ENCODE measurements around the gene TSNAXIP1.
"Not testable (repeated sequence)": the region's sequence is repeated elsewhere in the genome, so short reads cannot be mapped to it uniquely, and the experiment has no call there.

Gene TSNAXIP1

DNA sequence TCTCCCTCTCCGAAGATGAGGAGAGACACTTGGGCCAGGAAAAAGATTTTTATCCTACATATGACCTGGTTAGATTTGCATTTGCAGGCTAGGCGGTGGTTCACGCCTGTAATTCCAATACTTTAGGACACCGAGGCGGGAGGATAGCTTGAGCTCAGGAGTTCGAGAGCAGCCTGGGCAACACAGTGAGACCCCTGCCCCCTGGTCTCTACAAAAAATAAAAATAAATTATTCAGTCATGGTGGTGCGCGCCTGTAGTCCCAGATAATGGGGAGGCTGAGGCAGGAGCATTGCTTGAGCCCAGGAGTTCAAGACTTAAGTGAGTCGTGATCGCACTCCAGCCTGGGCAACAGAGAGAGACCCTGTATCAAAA, 27.5 kb downstream of the TSNAXIP1 start:
- no peak for DNase-seq

DNA sequence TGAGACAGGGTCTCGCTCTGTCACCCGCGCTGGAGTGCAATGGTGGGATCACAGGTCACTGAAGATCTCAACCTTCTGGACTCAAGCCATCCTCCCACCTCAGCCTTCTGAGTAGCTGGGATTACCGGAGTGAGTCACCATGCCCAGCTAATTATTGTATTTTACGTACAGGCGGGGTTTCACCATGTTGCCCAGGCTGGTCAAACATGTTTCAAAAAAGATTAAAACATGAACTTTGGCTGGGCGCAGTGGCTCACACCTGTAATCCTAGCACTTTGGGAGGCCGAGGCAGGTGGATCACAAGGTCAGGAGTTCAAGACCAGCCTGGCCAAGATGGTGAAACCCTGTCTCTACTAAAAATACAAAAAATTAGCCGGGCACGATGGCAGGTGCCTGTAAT, 30.5 kb downstream of the TSNAXIP1 start:
- not testable (repeated sequence) for DNase-seq

DNA sequence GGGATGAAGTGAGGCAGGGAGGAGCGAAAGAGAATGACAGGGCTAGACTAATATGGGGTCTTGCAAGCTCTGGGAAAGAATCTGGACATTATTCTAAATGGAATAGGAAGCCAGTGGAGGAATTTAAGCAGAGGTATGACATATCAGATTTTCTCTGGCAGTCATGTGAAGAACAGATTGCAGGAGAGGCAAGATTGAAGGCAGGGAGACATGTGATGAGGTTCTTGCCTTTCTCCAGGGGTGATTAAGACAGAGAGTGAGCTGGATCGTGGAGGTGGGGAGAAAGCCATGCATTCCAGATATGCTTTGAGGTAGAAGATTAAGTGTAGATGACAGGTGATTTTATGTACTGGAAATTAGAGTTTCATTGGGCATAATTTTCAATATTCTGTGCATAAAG, 31.1 kb downstream of the TSNAXIP1 start:
- DNase-seq: no peak

DNA sequence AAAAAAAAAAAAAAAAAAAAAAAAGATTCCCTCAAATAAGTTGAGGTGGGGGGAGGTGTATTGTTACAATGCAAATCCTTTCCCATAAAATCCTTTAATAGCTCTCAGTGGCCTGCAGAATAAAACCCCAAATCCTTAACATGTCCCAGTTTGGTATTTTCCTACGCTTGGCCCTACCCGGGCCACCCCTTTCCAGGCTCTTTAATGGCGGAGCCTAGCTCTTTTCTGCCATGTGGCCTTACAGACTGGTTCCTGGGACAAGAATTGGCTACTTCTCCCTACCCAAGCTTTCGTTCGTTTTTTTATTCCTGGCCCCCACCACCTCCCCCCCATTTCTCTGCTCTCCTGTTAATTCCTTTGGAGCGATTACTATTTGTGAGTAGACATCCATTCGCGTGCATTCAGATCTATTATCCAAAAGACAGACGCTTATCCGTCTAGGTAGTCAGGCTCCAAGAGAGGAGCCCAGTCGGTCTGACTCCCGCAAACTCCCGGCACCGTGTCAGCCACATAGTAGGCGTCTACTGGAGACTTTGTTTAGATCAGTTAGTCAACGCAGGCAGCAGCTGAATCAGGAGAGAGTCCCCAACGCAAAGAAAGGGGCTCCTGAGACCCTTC, 34.6 kb downstream of the TSNAXIP1 start:
- no peak for DNase-seq

DNA sequence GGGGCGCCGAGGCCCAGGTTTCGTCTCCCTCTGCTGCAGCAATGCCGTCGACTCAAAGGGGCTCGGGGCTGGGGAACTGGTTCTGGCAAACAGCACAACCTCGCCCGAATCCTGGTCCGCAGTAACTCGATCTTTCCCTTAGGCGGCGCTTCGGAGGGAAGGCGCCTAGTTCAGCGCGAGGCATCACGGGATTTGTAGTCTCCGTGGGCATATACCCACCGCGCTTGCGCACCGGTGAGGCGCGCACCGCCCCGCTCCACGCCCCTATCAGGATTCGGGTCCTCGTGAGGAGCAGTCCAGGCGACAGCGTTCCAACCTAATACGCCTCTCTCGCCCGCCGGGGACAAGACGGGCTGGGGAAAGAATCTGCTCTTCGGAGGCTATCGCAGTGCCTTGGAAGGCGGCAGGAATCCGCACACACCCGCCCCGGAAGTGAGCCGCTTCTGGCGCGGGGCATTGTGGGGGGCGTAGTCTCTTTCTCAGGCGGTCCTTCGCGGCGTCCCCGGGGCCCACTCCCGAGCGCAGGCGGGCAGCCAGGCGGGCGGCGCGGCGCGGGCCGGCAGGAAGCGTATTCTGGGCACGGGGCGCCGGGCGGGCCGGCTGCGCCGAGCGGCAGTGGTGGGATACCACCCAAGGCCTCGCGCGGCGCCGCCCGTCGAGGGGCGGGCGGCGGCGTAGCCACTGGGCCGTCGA, 35.3 kb downstream of the TSNAXIP1 start, which contains the start of gene THAP11:
THAP11 (plus strand) TSS at position 505 of the 693 bp plus-strand sequence. CDS start 235 bp downstream, outside the sequence.
- DNase-seq: peak; percentile 92

DNA sequence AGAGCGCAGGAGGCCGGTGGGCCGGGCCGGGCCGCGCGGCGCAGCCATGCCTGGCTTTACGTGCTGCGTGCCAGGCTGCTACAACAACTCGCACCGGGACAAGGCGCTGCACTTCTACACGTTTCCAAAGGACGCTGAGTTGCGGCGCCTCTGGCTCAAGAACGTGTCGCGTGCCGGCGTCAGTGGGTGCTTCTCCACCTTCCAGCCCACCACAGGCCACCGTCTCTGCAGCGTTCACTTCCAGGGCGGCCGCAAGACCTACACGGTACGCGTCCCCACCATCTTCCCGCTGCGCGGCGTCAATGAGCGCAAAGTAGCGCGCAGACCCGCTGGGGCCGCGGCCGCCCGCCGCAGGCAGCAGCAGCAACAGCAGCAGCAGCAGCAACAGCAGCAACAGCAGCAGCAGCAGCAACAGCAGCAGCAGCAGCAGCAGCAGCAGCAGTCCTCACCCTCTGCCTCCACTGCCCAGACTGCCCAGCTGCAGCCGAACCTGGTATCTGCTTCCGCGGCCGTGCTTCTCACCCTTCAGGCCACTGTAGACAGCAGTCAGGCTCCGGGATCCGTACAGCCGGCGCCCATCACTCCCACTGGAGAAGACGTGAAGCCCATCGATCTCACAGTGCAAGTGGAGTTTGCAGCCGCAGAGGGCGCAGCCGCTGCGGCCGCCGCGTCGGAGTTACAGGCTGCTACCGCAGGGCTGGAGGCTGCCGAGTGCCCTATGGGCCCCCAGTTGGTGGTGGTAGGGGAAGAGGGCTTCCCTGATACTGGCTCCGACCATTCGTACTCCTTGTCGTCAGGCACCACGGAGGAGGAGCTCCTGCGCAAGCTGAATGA, 36.0 kb downstream of the TSNAXIP1 start:
- DNase-seq: peak; percentile 60

DNA sequence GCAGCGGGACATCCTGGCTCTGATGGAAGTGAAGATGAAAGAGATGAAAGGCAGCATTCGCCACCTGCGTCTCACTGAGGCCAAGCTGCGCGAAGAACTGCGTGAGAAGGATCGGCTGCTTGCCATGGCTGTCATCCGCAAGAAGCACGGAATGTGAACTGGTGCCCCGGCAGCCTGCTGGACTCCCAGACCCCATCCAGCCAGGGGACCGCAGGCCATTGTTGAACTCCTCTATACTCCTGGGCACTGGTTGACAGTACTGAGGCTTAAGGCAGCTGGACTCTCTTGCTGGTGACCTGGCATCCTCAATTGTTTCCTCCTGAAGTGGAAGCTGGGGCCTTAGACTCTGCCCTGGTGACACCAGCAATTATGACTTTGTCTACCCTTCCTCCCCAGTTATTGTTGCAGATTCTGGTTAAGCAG, 36.7 kb downstream of the TSNAXIP1 start:
- no peak for DNase-seq

DNA sequence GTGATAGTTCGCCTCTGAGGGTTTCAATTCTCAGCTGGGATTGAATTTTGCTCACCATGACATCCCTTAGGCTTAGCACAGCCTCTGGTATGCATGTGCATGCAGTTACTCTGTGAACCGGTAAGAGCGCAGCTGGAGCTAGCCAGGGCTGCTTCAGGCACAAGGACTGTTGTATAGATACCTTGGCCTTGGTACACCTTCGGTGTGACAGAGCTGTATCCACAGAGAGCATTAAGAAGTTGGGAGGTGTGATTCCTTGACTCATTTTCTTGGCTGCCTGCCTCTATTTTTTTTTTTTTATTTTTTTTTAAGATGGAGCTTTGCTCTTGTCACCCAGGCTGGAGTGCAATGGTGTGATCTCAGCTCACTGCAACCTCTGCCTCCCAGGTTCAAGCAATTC, 37.8 kb downstream of the TSNAXIP1 start:
- no peak for DNase-seq

DNA sequence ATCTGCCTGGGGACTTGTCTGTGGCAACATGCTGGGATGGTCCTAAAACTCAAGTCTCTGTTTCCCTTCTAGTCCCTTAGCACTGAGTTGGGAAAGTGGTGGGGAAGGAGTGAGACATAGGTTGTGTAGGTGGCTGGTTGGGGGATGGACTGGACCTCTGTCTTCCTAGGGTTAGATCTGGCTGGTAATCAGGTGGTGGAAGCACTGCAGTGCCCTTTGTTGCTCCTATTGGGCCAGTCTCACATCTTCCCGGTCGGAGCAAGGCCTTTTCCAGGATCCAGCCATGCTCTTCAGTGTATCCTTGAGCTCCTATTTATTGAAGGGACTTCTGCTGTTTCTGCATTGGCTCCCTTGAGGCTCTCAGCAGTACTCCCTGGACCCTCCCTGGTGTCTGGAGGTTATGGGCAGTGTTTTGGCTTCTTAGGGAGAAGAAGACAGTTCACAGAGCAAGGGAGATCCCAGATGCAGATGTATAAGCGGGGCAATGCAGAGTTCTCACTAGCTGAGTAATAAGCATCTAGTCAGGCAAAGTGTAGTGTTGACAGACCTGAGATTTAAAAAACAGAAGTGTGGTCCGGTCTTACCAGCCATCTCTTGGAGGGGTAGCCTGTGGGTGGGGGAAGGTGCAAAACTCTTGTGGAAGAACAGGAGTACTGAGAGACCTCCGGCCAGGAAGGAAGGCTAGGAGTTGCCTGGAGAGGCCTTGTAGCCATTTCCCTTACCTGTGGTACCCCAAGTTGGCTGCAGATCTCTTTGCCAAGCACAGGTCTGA, 38.8 kb downstream of the TSNAXIP1 start:
- DNase-seq: no peak

DNA sequence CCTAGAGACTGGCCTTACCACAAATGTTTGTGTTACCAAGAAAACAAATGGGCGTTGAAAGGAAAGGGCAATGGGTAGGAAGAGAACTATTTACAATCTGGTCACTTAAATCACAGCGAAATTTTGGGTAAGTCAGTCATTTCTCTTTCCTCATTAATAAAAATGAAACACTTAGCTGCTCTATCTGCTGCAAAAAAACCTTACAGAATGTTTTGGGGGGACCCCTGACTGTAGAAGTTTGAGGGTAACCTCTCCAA, 39.3 kb downstream of the TSNAXIP1 start:
- no peak for DNase-seq

DNA sequence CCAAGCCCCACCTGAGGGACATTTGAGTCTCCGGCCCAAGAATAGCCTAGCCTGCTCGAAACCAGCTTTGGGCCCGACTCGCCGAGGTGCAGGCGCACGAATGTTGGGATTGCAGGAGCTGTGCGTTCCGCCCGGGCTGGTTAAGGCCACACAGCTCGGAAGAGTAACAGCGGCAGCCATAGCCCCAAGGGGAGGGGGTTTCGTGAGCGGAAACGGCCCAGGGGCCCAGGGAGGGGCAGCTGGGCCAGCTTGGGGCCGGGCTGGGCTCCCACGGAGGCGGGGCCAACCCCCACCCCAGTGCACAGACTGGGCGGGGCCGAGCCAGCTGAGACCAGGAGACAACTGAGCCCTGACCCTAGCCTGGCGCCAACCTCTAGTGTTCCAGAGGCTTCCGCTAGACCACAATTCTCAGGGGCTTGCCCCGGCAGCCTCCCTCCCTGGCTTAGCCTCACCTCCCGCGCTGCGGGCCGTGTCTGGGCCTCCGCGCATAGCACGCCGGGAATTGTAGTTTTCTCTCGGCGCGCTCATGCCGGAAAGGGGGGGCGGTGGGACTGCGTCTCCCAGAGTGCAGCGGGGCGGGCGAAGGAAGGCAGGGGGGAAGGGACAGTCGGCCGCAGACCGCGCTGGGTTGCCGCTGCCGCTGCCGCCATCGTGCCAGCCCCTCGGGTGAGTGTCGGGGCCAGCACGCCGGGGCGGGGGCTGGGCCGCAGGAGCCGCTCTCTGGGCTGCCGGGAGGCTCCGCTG, 39.8 kb downstream of the TSNAXIP1 start, which contains the start of gene NUTF2:
NUTF2 (plus strand) TSS at position 614 of the 744 bp plus-strand sequence. CDS start 18,198 bp downstream, outside the sequence.
- peak; percentile 95 for DNase-seq

DNA sequence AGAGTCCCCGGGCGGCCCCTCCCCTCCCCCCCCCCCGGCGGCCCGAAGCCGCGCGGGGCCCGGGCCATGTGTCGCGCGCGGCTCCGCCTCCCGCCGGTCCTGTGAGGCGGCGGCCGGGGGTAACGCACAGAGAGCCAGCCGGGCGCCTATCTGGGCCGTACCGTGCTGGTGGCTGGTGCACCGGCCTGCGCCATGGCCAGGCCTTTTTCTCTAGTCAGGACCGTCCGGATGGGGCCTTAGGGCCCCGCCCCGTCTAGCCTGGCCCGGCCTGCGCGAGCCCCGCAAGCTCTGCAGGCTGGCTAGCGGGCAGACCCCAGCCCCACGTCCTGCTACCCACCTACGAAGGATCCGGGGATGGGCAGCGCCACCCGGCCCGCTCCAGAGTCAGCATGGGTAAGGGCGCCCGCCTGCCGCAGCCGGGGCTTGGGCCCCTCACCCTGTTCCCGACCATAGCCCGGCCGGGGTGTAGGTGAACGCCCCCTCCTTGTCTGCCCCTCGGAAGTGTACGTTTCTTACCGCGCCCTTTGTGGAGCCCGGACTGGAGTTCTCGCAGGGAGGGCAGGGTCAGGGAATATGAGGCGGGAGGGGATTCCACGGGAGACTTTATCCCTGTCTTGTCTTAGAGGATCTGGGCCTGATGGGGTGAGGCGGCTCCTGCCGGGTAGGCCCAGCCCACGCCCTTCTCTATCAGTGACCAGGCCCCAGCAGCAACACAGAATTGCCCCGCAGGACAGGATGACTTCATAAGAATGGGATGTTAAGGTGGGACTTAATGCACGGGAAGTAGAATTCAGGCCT, 40.6 kb downstream of the TSNAXIP1 start, which contains the start of gene CENPT:
CENPT (minus strand) TSS at position 630 of the 798 bp plus-strand sequence. CDS start 13,834 bp downstream, outside the sequence.
- DNase-seq: no peak

DNA sequence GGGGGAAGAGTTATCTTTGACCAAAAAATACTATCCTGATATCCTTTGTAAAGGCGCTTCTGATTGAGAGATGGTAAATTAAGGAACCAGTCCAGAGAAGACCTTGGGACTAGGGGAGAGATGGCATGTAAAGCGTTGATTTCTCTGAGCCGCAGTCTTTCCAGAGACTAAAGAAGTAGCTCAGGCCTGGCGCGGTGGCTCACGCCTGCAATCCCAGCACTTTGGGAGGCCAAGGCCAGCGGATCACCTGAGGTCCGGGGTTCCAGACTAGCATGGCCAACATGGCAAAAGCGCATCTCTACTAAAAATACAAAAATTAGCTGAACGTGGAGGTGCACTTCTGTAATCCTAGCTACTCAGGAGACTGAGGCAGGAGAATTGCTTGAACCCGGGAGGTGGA, 41.4 kb downstream of the TSNAXIP1 start:
- DNase-seq: no peak

DNA sequence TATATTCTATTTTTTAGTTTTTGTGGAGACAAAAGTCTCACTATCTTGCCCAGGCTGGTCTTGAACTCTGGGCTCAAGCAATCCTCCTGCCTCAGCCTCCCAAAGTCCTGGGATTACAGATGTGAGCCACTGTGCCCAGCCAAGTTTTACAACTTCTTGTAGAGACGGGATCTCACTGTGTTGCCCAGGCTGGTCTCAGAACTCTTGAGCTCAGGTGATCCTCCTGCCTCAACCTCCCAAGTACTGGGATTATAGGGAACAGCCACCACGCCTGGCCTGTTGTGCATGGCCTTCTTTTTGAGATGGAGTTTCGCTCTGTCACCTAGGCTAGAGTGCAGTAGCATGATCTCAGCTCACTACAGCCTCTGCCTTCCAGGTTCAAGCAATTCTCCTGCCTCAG, 47.0 kb downstream of the TSNAXIP1 start:
- DNase-seq: no peak

DNA sequence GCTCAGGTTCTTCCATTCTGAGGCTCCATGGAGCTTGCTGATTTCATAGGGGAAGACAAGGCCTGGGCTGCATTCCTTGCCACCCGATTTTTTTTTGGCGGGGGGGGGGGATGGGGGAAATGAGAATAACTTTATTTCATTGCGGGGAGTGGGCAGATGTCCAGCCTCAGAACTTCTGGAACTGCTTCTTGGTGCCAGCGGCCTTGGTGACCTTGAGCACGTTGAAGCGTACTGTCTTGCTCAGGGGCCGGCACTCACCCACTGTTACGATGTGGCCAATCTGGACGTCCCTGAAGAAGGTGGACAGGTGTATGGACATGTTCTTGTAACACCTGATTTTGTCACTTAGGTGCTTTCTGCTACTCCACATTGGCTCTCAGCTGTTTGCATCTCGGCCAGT, 49.1 kb downstream of the TSNAXIP1 start:
- DNase-seq: no peak

DNA sequence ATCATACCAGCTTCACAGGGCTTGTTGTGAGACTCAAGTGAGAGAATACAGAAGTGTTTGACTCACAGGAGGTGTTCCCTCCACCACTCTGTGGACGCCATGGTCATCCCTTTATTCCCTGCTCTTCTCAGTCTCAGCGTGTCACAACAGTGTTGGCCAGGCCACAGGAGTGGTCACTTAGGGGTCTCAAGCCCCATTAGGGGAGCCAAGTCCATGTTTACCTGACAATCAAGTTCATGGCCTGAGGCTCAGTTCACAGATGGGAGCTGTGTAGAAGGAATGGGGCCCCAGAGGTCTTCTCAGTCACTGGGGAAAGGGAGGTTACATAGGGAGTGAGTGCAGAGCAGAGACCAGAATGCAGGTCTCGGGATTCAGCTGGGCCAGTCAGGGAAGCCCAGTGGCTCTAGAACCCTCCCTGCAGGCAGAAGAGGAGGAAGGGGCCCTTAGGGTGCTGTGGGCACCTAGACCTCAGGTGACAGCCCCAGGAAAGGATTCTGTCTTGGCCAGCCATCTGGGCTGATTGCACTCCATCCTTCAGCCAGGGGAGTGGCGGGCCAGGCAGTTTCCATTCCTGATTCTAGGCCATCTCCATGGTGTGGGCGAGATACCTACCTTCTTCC, 50.3 kb downstream of the TSNAXIP1 start:
- no peak for DNase-seq

DNA sequence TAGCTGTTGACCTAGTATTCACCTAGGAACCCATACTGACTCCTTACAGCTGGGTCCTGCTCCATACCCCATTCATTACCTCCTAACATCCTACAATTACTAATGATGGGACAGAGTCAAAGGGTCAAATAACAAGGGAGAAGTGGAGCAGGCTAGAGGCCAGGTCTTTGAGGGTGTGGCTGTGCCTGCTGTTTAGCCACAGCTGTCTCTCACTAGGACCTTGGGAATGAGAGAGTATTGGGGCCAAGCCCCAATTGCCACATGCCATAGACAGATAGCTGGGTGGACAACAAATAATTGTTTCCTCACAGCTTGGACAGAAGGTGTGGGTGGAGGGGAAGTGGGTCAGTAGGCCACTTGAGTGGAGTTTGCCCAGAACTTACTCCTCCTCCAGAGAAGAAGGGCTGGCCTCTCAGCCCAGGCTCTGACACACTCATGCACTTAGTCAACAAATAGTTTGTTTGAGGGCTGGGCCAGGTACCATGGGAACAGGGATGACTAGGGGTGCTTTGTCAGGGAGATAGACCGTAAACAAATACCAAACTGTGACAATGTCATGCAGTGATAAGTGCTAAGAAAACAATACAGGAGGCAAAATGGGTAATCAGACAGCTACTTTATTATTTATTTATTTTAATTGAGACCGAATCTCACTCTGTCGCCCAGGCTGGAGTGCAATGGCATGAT, 51.0 kb downstream of the TSNAXIP1 start:
- no peak for DNase-seq

DNA sequence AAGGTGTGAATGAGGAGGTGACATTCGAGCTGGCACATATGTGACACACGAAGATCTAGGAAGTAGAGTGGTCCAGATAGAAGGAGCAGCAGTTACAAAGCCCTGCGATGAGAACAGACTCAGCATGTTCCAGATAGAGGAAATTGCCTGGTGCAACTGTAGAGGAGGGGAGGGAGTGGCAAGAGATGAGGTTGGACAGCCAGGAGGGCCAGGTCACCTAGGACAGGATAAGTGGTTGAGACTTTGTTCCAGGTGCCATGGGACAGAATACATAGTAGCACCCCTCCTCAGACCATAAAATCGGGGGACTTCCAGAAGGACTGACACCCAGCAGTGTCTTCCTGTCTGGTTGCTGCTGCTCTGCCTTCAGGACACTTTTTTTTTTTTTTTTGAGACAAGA, 51.8 kb downstream of the TSNAXIP1 start:
- no peak for DNase-seq

DNA sequence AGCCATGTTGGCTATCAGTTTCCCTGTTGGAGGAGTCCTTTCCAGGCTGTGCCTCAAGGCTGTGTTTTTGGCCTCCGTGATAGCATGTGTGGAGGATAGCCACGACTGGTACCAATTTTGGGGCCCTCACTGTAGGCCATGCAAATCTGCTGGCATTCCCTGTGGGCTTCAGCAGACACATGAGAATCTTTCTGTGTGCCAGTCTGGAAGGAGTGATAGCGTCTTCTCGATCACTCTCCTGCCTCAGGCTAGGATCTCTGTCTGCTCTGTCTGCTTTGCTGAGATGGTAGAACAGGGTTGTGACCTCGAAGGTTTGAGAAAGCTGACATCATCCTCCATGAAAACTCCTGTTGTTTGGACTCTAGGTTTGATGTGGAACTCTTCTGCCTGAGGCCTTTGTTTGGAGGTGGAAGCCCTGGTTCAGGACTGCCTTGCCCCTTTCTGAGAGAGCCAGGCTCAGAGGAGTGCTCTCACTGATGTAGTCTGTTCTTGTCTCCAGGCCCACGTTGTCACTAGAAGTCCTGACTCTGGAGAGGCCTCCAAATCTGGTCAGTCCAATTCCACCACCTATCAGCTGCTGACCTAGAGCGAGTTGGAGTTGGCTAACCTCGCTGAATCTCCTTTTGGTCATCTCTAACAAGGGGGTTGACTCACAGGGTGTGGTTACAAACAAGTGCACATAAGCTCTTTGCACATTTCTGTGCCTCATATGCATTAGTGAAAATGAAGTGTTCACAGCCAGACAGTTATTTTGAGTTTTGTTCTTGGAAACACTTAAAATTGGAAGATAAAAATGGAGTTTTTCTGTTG, 54.1 kb downstream of the TSNAXIP1 start:
- DNase-seq: no peak

All from activated effector memory CD4-positive, alpha-beta T cell treated with Interleukin-2 at 50 U/mL for 16 hours (primary cell).